Fibroblast of lung (primary cell): ENCODE results near the gene FNDC3B.

Source experiments
- CTCF ChIP-seq, 2 donors: IDR thresholded peaks in 1 of 2; conservative IDR thresholded peaks in 1 of 2; 1 replicate in 1 of 2; 2 replicates in 1 of 2; pipeline ENCODE4 v1.5.1; 2011 to 2012; ENCODE audit warnings: low read length in 2 of 2, control low read depth in 1 of 2, inconsistent platforms in 1 of 2, low read depth in 1 of 2, mild to moderate bottlenecking in 1 of 2
- EZH2 ChIP-seq: IDR thresholded peaks from 2 replicates; pipeline ENCODE4 v1.5.1; 2012; ENCODE audit warnings: low read length, control low read depth, mild to moderate bottlenecking; ENCODE audit errors: missing control alignments

GRCh38 chr3:172247525-172248274, 208.3 kb downstream of the FNDC3B start:
- no peak for TF ChIP-seq CTCF (conservative IDR thresholded peaks at IDR 0.05 in 1 of 2, IDR thresholded peaks at IDR 0.05 in 1 of 2; ENCODE audit: low read depth in 1 of 2, low read length in 2 of 2)
- no peak for TF ChIP-seq EZH2
